NCI-H748 treated with DMSO at 0.1 percent for 48 hours (cell line): ENCODE data around the gene SLC25A2.
"Not testable (repeated sequence)": the region's sequence is repeated elsewhere in the genome, so short reads cannot be mapped to it uniquely, and the experiment has no call there.

Experiments
- DNase-seq: peaks from one replicate; lab custom pipeline; 2025; lab: John Stamatoyannopoulos, UW

Gene SLC25A2

GRCh38 chr5:141303756-141304155, at the start of gene SLC25A2:
TSS of gene SLC25A2 (minus strand) at chr5:141304049. CDS start at chr5:141303865, 184 bp downstream.
- no peak for DNase-seq

GRCh38 chr5:141351591-141351990, 47.7 kb upstream of the SLC25A2 start:
- no peak for DNase-seq

GRCh38 chr5:141349917-141350619, 46.2 kb upstream of the SLC25A2 start, which contains the start of gene PCDHGB1:
TSS of gene PCDHGB1 (plus strand) at chr5:141350099. CDS start at chr5:141350261, 162 bp downstream.
- DNase-seq = peak; percentile 90

DNA sequence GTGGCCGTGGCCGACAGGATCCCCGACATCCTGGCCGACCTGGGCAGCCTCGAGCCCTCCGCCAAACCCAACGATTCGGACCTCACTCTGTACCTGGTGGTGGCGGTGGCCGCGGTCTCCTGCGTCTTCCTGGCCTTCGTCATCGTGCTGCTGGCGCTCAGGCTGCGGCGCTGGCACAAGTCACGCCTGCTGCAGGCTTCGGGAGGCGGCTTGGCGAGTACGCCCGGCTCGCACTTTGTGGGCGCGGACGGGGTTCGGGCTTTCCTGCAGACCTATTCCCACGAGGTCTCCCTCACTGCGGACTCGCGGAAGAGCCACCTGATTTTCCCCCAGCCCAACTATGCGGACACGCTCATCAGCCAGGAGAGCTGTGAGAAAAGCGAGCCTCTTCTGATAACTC, 42.2 kb upstream of the SLC25A2 start:
- not testable (repeated sequence) for DNase-seq

GRCh38 chr5:141345327-141345726, 41.5 kb upstream of the SLC25A2 start:
- no peak for DNase-seq

DNA sequence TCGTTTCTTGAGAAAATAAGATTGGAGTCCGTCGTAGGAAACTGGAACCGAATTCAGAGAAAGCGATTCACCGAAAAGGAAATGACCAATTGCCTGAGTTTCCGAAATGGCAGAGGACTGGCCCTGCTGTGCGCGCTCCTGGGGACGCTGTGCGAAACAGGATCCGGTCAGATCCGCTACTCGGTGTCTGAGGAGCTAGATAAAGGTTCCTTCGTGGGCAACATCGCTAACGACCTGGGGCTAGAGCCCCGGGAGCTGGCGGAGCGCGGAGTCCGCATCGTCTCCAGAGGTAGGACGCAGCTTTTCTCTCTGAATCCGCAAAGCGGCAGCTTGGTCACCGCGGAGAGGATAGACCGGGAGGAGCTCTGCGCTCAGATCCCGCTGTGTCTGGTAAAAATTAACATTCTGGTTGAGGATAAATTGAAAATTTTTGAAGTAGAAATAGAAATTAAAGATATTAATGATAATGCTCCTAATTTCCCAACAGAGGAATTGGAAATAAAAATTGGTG, 40.2 kb upstream of the SLC25A2 start:
- no peak for DNase-seq

- no peak for DNase-seq
Observed at GRCh38 chr5:141343242-141343952, 39.5 kb upstream of the SLC25A2 start, which contains the start of gene PCDHGA3. TSS of gene PCDHGA3 (plus strand) at chr5:141343829. CDS start at chr5:141344034, 205 bp downstream.

GRCh38 chr5:141342773-141343172, 38.9 kb upstream of the SLC25A2 start:
- DNase-seq = no peak

- DNase-seq = not testable (repeated sequence)
Observed at GRCh38 chr5:141340781-141341354, 37.0 kb upstream of the SLC25A2 start.

DNA sequence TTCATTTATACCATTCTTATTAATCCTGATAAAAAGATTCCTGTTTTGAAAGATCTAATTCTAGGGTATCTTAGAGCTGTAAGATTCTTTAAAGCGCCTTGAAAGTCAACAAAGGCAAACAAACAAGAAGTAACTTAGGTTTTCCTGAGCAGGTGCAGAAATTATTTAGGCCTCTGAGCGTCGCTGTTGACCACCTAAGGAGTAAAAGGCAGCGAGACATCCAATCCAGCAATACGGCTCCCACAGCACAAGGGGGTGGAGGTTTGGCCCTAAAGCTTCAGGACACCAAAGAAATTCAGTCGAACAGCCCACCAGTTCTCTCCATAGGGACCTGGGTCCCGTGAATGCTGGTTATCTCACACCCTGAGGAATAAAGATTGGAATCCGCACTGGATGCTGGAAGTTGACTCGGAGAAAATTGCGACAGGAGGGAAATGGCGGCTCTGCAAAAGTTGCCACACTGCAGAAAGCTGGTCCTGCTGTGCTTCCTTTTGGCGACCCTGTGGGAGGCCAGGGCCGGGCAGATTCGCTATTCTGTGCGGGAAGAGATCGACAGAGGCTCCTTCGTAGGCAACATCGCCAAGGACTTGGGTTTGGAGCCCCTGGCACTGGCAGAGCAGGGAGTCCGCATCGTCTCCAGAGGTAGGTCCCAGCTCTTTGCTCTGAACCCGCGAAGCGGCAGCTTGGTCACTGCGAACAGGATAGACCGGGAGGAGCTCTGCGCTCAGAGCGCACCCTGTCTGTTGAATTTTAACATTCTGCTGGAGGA, 34.9 kb upstream of the SLC25A2 start, which contains the start of gene PCDHGA2:
Gene PCDHGA2, plus strand, starts transcription at position 223 of the 769 bp plus-strand sequence.
- DNase-seq = no peak

- DNase-seq = not testable (repeated sequence)
Observed at GRCh38 chr5:141332571-141332970, 28.7 kb upstream of the SLC25A2 start.

DNA sequence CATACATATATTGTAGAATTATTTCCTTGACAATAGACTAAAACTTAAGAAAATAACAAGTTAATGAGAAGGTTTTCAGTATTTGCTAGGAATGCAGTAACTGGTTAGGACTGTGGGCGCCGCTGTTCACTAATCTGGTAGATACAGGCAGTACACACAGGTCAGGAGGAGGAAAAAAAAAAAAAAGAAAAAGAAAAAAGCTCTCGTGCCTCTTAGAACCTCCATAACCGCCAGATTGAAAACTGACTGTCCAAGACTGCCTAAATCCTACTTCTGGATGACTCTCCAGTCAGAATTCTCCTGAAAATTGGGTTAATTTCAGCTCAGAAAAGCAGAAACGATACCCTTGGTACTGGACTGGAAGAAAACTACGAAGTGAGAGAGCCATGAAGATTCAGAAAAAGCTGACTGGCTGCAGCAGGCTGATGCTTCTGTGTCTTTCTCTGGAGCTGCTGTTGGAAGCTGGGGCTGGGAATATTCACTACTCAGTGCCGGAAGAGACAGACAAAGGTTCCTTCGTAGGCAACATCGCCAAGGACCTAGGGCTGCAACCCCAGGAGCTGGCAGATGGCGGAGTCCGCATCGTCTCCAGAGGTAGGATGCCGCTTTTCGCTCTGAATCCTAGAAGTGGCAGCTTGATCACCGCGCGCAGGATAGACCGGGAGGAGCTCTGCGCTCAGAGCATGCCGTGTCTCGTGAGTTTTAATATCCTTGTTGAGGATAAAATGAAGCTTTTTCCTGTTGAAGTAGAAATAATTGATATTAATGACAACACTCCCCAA, 26.6 kb upstream of the SLC25A2 start, which contains the start of gene PCDHGA1:
Gene PCDHGA1, plus strand, starts transcription at position 216 of the 782 bp plus-strand sequence.
- no peak for DNase-seq

DNA sequence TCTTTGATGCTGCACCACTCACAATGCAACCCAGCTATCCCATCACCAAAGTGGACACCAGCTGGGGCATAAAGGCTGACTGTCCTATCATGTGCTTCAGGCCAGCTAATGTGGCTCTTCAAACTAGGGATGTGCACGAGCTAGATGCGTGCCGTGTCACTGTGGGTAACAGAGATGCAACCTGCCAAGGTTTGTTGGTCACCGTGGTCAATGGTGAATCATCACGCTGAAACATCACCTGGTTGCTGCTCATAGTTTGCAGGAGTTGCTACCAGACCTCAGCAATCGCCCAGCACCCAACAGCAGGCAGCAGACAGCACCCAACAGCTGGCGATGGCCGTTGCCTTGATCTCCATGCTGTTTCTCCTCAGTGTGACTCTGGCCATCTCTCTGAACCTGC, 24.4 kb upstream of the SLC25A2 start:
- no peak for DNase-seq

GRCh38 chr5:141326088-141326854, 22.4 kb upstream of the SLC25A2 start:
- peak; percentile 86 for DNase-seq

DNA sequence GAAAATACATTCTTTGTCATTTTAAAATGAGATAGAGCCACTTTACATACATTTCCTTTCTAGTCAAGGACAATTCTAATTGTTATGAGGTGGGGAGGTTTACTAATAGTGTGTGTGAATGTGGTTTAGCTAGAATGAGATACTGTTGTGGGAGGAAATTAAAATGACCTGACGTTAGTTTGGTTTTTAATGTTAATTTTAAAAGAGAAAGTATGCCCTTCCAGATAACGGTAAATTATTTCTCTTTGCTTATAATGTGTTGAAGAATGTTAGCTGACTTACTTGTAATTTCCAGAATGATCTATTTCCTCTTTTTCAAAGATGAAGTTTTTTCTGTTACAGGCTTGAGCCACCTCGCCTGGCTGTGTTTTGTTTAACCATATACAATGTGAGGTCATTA, 18.4 kb upstream of the SLC25A2 start:
- no peak for DNase-seq

- DNase-seq = peak; percentile 87
Observed at GRCh38 chr5:141320225-141321169, 16.6 kb upstream of the SLC25A2 start, which contains the start of gene TAF7. TSS of gene TAF7 (minus strand) at chr5:141320784. CDS start at chr5:141320044, 740 bp downstream.

DNA sequence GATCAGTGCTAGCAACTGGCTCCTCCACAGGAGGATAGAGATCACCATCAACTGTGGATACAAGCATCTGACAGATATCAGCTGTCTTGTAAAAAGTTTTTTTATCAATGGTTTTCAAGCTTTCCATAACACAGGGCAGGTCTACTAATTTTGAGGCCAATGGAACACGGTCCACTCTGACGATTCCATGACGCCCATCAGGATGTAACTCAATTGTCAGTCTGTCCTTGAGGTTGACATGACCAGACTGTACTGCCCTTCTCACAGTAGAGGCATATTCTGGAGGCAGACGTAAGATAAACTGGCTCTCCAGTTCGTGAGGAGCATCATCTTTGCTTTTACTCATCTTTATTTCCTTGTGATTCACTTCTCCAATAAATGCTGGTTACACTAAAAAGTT, 15.8 kb upstream of the SLC25A2 start:
- DNase-seq = no peak

DNA sequence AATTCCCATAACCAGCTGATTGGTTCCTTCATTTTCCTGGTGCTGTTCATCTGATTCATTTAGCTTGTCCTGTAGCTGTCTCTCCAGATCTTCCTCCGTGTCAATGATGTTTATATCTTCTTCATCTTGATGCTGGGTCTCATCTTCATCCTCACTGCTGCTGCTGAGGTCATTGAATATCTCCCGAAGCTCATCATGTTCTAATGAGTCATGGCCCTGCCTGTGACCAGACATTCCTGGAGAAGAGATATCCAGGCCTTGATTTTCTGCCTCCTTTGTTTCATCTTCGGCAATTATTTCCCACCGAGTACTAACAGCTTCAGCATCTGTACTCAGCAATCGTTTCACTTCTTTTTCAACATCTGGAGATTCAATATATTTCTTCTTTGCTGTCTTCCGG, 15.4 kb upstream of the SLC25A2 start:
- DNase-seq = no peak

DNA sequence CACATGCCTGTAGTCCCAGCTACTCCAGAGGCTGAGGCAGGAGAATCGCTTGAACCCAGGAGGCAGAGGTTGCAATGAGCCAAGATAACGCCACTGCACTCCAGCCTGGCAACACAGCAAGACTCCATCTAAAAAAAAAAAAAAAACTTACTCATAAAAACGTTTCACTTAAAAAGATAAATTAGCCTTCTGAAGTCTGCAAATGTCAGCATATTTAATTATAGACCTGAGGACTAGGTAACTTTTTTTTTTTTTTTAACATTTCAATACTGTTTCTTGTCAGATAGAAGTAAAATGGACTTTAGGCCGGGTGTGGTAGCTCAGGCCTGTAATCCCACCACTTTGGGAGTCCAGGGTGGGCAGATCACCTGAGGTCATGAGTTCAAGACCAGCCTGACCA, 13.1 kb upstream of the SLC25A2 start:
- DNase-seq = not testable (repeated sequence)
